GM12872 (cell line): ENCODE results near the gene SLC25A25.

Source experiments
- CTCF ChIP-seq: IDR thresholded peaks from 3 replicates; pipeline ENCODE4 v1.5.1; 2011; ENCODE audit warnings: low read depth, mild to moderate bottlenecking, low read length, moderate library complexity; ENCODE audit not compliant: insufficient read depth

Gene SLC25A25

GRCh38 chr9:128085943-128086342 lies 17.9 kb downstream of the SLC25A25 start:
- TF ChIP-seq CTCF, result no peak

- no peak for TF ChIP-seq CTCF
Measured at GRCh38 chr9:128087262-128087661, 19.2 kb downstream of the SLC25A25 start.

- no peak for TF ChIP-seq CTCF
Measured at GRCh38 chr9:128088253-128088945, 20.4 kb downstream of the SLC25A25 start.

- TF ChIP-seq CTCF, result no peak
Measured at GRCh38 chr9:128089299-128089698, 21.3 kb downstream of the SLC25A25 start.

GRCh38 chr9:128091144-128091543 lies 23.1 kb downstream of the SLC25A25 start:
- TF ChIP-seq CTCF, result no peak

GRCh38 chr9:128091571-128091970 lies 23.5 kb downstream of the SLC25A25 start:
- no peak for TF ChIP-seq CTCF

GRCh38 chr9:128092199-128092977 lies 24.4 kb downstream of the SLC25A25 start:
- no peak for TF ChIP-seq CTCF
